ENCODE results near the gene C6orf47. TPM values are rescaled to one million over a fixed set of nuclear protein-coding genes. Genes with fewer than 3 reads are reported as not detected.
A peak's percentile ranks its signal among the peaks of the same experiment; 100 is the strongest.

Gene C6orf47
- total and polyA plus RNA-seq, 2 of the 13 experiments (the other 11 are each of a cell fraction or from before 2014, with no cell fraction given): 1.7 to 18.1 TPM

DNA sequence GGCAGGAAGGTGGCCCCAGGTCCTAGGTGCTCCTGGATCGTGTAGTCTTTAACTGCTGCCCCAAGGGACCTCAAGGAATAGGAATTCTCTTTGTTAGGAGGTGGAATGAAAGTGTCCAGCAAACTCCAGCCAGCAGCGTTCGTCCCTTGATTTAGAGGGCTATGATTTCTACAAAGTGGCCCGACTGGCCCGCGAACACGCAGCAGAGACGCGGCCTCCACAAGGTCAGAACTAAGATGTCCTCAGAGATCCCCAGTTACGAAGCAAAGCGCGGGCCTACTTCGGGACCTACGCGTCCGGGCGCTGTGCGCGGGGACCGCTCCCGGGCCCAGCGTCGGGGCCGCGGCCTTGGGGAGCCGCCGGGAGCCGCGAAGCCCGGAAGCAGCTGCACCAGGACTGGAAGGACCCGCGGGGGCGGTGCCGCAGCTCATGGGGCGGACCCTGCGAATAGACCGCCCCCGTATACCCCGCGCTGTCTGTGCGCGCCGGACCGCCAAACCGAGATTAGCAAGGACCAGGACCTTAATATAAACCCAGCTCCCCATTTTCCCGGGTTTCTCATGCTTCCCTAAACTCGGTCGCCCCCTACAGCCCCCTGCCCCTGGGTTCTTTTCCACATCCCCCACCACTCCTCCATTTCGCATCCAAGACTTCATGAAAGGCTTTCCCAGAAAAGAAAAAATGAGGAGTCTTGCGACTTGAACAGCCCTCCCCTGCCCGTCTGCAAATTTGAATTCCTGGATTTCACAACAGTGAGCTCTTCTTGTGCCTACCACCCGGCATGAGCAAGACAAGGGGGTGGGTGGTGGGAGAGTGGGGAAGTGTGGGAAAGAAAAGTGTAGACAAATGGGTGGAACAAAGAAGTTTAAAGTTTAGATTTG is at the start of gene C6orf47 (continued):
- TF ChIP-seq ZNF564 (CRISPR knock-in tag; IDR thresholded peaks at IDR 0.05) (peak; percentile 90), RXRB (CRISPR knock-in tag; IDR thresholded peaks at IDR 0.05; ENCODE audit: borderline replicate concordance) (peak; percentile 52; the same call in 1 of the 2 replicates), TARDBP (CRISPR knock-in tag; IDR thresholded peaks at IDR 0.05) (peak; percentile 70), ZNF280B (CRISPR knock-in tag; IDR thresholded peaks at IDR 0.05; ENCODE audit: borderline replicate concordance) (peak; percentile 76), THYN1 (CRISPR knock-in tag; IDR thresholded peaks at IDR 0.05; ENCODE audit: borderline replicate concordance, low read depth) (no peak), NKX3-1 (CRISPR knock-in tag; IDR thresholded peaks at IDR 0.05) (peak; percentile 90), ADNP (CRISPR knock-in tag; IDR thresholded peaks at IDR 0.05) (no peak; the same call in 1 of the 2 replicates), JDP2 (CRISPR knock-in tag; IDR thresholded peaks at IDR 0.05; ENCODE audit: borderline replicate concordance) (no peak), ZNF678 (CRISPR knock-in tag; IDR thresholded peaks at IDR 0.05) (no peak), MTF2 (CRISPR knock-in tag; IDR thresholded peaks at IDR 0.05; ENCODE audit: borderline replicate concordance) (no peak), ZNF552 (CRISPR knock-in tag; IDR thresholded peaks at IDR 0.05; ENCODE audit: borderline replicate concordance) (0 out of 2 replicates have a peak, but pooled peaks have one; percentile 8), ZSCAN25 (CRISPR knock-in tag; IDR thresholded peaks at IDR 0.05) (peak; percentile 45; the same call in 1 of the 2 replicates), PLSCR1 (CRISPR knock-in tag; IDR thresholded peaks at IDR 0.05; ENCODE audit: borderline replicate concordance) (no peak), CREM (IDR thresholded peaks at IDR 0.05) (no peak; the same call in 1 of the 2 replicates), CREM (CRISPR knock-in tag; IDR thresholded peaks at IDR 0.05) (no peak), GLI4 (CRISPR knock-in tag; IDR thresholded peaks at IDR 0.05; ENCODE audit: borderline replicate concordance) (no peak), ZNF629 (CRISPR knock-in tag; conservative IDR thresholded peaks at IDR 0.05) (peak; percentile 45), ELF3 (CRISPR knock-in tag; IDR thresholded peaks at IDR 0.05) (peak; percentile 86), MED13 (CRISPR knock-in tag; IDR thresholded peaks at IDR 0.05) (peak; percentile 55; the same call in 1 of the 2 replicates), PRDM10 (CRISPR knock-in tag; IDR thresholded peaks at IDR 0.05; ENCODE audit: low read depth) (no peak)
- TF ChIP-seq, protein P1, sequence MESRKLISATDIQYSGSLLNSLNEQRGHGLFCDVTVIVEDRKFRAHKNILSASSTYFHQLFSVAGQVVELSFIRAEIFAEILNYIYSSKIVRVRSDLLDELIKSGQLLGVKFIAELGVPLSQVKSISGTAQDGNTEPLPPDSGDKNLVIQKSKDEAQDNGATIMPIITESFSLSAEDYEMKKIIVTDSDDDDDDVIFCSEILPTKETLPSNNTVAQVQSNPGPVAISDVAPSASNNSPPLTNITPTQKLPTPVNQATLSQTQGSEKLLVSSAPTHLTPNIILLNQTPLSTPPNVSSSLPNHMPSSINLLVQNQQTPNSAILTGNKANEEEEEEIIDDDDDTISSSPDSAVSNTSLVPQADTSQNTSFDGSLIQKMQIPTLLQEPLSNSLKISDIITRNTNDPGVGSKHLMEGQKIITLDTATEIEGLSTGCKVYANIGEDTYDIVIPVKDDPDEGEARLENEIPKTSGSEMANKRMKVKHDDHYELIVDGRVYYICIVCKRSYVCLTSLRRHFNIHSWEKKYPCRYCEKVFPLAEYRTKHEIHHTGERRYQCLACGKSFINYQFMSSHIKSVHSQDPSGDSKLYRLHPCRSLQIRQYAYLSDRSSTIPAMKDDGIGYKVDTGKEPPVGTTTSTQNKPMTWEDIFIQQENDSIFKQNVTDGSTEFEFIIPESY (CRISPR knock-in tag; IDR thresholded peaks at IDR 0.05): no peak

Measured in HepG2 (cell line).